Lower leg skin (tissue), 4 donors: ENCODE measurements around the gene IL4I1. TPM values are rescaled to one million over a fixed set of nuclear protein-coding genes. Genes with fewer than 3 reads are reported as not detected.

ENCODE experiments used
- DNase-seq, 2 donors: peaks; one replicate each; pipeline ENCODE4 v3.0.0-alpha.2; 2019; ENCODE audit warnings: low spot score in 2 of 2
- H3K4me3 ChIP-seq: fragments of 200-600 bp; sonication (generic); 2 replicates; pipeline ENCODE4 v1.5.1; 2017; ENCODE audit warnings: mild to moderate bottlenecking, low read depth; ENCODE audit not compliant: poor library complexity, severe bottlenecking
- POLR2A ChIP-seq, 2 donors: fragments of 450-650 bp; IDR thresholded peaks; one replicate each; pipeline ENCODE4 v1.6.1; 2016 to 2017; ENCODE audit warnings: antibody characterized with exemption in 2 of 2, mild to moderate bottlenecking in 1 of 2, moderate library complexity in 1 of 2
- WGBS, 2 donors: methylation state at CpG; one replicate each; pipeline ENCODE4 v1.1.5; 2018; 5-methylcytosine and 5-hydroxymethylcytosine counted together
- intact Hi-C: fragments of 100-400 bp; cut with DNase I; formaldehyde crosslinking; loops from one replicate; pipeline ENCODE4 v1.15.0; 2023; ENCODE audit warnings: low total_unique reads
- total RNA-seq, 4 donors: library from RNA; depleted of rRNA; stranded (reverse); fragments of >200 nt; gene quantifications; one replicate each; pipeline ENCODE4 v1.1.0, GENCODE V29; 2016
- TF ChIP-seq, protein P1 (sequence below), 3 donors: fragments of 450-650 bp; IDR thresholded peaks; one replicate each; pipeline ENCODE4 v1.5.1; 2016; ENCODE audit warnings: antibody characterized with exemption in 3 of 3, mild to moderate bottlenecking in 3 of 3, moderate library complexity in 2 of 3

Gene IL4I1
- total RNA-seq, 4 donors from 2014 or later = 0.42 TPM; not detected in 3

DNA sequence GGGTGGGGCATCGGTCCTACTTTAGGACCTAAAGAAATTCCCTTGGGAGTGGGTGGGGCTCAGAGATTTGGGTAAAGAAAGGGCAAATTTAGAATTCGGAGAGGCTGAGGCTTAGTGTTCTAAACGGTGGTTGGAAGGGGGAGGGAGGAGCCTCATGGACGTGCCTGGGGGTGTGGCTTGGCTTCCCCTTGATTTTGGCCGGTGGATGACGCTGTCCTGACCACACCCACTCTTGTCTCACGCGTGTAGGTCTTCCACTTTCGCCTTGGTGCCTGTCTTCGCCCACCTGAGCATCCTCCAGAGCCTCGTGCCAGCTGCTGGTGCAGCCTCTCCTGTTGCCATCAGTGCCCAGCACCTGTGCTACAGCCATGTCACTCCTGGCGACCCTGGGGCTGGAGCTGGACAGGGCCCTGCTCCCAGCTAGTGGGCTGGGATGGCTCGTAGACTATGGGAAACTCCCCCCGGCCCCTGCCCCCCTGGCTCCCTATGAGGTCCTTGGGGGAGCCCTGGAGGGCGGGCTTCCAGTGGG is 33.9 kb upstream of the IL4I1 start:
- intact Hi-C loops = no loop called here
- no peak for DNase-seq

DNA sequence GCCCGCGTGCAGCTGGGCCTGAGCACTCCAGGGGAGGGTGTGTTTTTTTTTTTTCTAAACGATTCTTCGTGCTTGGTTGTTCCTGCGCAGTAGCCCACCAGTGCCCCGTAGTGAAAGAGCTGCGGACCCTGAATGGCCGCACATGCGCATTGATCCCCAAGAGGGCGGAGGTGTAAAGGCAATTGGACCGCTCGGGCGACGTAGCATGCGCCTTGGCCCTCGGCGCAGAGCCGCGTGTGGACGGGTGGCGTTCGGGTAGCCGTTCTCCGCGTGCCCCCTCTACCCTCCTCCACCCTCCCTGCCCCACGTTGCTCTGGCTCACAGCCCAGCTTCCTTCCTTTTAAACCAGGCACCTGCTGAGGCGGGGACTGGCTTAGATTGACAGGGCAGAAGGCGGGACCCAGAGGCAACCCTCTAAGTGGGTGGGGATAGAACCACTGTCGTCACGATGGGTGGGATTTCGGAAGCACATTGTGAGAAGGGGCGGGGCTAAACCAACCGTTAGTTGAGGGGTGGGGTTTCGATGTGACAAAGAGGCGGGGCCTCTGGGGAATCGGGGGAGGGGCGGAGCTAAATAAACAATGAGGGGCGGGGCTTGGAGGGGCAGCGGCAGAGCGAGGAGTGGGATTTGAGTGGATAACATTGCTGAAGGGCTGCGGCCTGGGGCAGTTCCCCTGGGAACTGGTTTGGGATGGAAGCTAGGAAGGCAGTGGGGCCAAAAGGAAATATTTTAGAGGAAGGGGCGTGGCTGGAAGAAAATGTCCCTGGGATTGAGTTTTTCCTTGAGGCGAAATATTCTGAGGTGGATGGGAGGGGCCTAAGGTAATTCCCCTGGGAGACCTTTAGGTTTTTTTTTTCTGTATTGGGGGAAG is 33.2 kb upstream of the IL4I1 start:
- intact Hi-C loops = no loop called here
- 2% methylated on average over 42 to 43 of the region's 43 CpGs for WGBS, 2 donors

More for the DNA sequence above, 33.9 kb upstream of the IL4I1 start:
- H3K4me3 ChIP-seq = no peak overlapping the region
- TF ChIP-seq, protein P1, sequence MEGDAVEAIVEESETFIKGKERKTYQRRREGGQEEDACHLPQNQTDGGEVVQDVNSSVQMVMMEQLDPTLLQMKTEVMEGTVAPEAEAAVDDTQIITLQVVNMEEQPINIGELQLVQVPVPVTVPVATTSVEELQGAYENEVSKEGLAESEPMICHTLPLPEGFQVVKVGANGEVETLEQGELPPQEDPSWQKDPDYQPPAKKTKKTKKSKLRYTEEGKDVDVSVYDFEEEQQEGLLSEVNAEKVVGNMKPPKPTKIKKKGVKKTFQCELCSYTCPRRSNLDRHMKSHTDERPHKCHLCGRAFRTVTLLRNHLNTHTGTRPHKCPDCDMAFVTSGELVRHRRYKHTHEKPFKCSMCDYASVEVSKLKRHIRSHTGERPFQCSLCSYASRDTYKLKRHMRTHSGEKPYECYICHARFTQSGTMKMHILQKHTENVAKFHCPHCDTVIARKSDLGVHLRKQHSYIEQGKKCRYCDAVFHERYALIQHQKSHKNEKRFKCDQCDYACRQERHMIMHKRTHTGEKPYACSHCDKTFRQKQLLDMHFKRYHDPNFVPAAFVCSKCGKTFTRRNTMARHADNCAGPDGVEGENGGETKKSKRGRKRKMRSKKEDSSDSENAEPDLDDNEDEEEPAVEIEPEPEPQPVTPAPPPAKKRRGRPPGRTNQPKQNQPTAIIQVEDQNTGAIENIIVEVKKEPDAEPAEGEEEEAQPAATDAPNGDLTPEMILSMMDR (IDR thresholded peaks at IDR 0.05) = no peak
- TF ChIP-seq POLR2A (IDR thresholded peaks at IDR 0.05) = no peak
- 52 to 53% methylated on average over 14 to 15 of the region's 15 CpGs for WGBS, 2 donors

DNA sequence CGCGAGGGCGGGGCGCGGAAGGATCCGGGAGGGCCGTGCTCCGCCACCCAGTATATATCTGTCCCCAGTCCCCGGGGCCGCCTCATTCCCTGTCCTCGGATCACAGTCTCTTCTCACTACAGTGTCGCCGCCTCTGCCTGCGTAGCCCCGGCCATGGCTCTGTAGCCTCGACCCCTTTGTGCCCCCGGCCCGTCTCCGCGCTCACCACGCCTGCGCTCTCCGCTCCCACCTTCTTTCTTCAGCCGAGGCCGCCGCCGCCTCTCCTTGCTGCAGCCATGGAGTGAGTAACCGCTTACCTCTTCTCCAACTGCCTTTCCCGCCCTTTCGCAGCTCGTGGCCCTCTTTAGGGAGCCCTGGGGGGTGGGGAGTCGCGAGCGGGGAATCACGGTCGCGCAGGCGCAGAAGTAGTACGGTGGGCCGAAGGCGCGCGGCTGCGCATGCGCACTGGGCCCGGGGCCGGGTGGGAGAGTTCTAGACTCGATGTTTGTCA is 32.5 kb upstream of the IL4I1 start, which contains the start of the genes ATF5 and NUP62:
TSS of gene ATF5 (plus strand) at position 85 of the 490 bp plus-strand sequence. CDS start 1,646 bp downstream, outside the sequence.
TSS of gene NUP62 (minus strand) at position 384 of the 490 bp plus-strand sequence. CDS start 19,697 bp downstream, outside the sequence.
- H3K4me3 ChIP-seq = peak within 1 kb of the TSS; percentile 97
- 0% methylated on average over 38 to 45 of the region's 48 CpGs for WGBS, 2 donors
- no peak for TF ChIP-seq POLR2A (IDR thresholded peaks at IDR 0.05)
- TF ChIP-seq, protein P1 (IDR thresholded peaks at IDR 0.05) = no peak
- intact Hi-C loops = no loop called here
- peak; percentile 74 to 98 for DNase-seq

More for the DNA sequence above, 33.2 kb upstream of the IL4I1 start:
- TF ChIP-seq, protein P1 (IDR thresholded peaks at IDR 0.05) = no peak
- TF ChIP-seq POLR2A (IDR thresholded peaks at IDR 0.05) = no peak
- peak overlapping the region; percentile 97 for H3K4me3 ChIP-seq
- peak; percentile 89 to 97 for DNase-seq

DNA sequence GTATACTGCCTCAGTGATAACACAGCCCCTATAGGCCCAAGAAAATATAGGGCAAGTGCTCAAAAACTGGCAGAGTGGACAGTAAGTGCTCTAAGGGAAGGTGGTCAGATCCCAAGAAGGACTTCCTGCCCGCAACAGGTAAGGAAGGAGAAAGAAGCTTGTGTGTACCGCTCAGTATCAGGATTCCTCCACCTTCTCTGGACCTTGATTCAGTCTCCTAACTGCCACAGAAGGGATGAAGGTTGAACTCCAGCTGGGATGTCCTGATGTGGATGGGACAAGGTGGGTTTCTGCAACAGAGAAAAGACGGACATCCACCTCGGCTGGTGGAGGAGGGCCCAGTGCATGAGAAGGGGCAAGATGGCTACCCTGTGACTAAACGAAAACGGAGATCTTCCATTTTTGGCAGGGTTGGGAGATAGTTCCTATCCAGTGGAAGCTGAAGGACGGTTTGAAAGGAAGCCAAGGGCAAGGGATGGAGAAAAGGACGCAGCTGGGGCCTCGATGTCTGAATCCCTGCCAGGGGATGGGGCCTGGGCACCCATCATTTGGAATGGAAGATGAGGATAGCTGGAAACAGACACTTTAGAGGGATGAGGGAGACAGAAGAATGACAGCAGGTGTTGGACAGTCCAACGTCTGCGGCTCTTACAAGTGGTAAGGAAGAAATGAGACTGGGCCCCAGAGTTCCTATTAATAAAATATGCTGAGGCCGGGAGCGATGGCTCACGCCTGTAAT is 31.0 kb upstream of the IL4I1 start:
- H3K4me3 ChIP-seq = no peak overlapping the region
- intact Hi-C loops = no loop called here
- DNase-seq = no peak
- WGBS, 2 donors = 83 to 86% methylated on average over 14 of the region's 14 CpGs
- TF ChIP-seq, protein P1 (IDR thresholded peaks at IDR 0.05) = no peak
- no peak for TF ChIP-seq POLR2A (IDR thresholded peaks at IDR 0.05)

DNA sequence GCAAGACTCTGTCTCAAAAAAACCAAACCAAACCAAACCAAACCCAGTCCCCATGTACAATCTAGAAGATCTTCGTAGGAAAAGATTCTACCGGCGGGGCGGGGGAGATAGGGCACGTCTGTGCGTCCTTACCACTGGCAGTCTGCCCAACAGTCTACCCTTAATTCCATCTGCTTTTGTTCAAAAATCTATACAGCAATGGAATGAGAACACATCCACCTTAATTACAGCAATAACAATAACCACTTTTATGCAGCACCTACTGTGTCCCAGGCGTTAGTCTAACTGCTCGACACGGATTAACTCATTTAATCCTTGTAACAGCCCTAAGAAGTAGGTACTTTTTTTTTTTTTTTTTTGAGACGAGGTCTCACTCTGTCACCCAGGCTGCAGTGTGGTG is 29.8 kb upstream of the IL4I1 start:
- TF ChIP-seq, protein P1 (IDR thresholded peaks at IDR 0.05) = no peak
- TF ChIP-seq POLR2A (IDR thresholded peaks at IDR 0.05) = no peak
- WGBS, 2 donors = 84 to 85% methylated on average over 10 of the region's 10 CpGs
- intact Hi-C loops = no loop called here

More for the DNA sequence above, 29.8 kb upstream of the IL4I1 start:
- no peak for DNase-seq
- H3K4me3 ChIP-seq = no peak overlapping the region
